T-cell (primary cell): ENCODE measurements around the gene UGT2B11. TPM values are rescaled to one million over a fixed set of nuclear protein-coding genes. Genes with fewer than 3 reads are reported as not detected.
"Not testable (repeated sequence)": the region's sequence is repeated elsewhere in the genome, so short reads cannot be mapped to it uniquely, and the experiment has no call there.

Experiments
- ATAC-seq, 4 experiments: fragments of 200-7000 bp in 3 of 4; fragments of 150-1000 bp in 1 of 4; cut with Tn5 transposase; replicated peaks in 1 of 4; 1 replicate in 3 of 4; 2 replicates in 1 of 4; pipeline ENCODE4 v1.10.0; 2021; ENCODE audit warnings: moderate library complexity in 3 of 4, mild to moderate bottlenecking in 2 of 4, moderate number of reproducible peaks in 1 of 4
- CTCF ChIA-PET, 2 donors: fragments of 300-600 bp; sonication (Branson Sonifier 250); formaldehyde crosslinking; loops; one replicate each; lab custom pipeline; 2022; ENCODE audit warnings: antibody characterized with exemption in 2 of 2; lab: Charles Lee
- POLR2A ChIA-PET, 2 donors: fragments of 300-600 bp; sonication (Branson Sonifier 250); formaldehyde crosslinking; loops; one replicate each; lab custom pipeline; 2022; ENCODE audit warnings: antibody characterized with exemption in 2 of 2; lab: Charles Lee
- DNase-seq, 35 experiments: peaks; one replicate each; pipeline versions ENCODE4 v3.0.0 to v3.0.0-alpha.2; 2013 to 2023
- H3K27ac ChIP-seq: one replicate; pipeline ENCODE4 v1.5.1; 2013; ENCODE audit warnings: low read length
- H3K27me3 ChIP-seq, 2 experiments: replicated peaks in 1 of 2; 1 replicate in 1 of 2; 2 replicates in 1 of 2; pipeline versions ENCODE4 v1.6.1 to v1.7.0; 2013; ENCODE audit warnings: low read length in 1 of 2, mixed read lengths in 1 of 2; ENCODE audit not compliant: control insufficient read depth in 2 of 2, insufficient read depth in 2 of 2; ENCODE audit errors: extremely low read depth in 1 of 2
- H3K36me3 ChIP-seq, 2 donors: 1 replicate in 1 of 2; 2 replicates in 1 of 2; pipeline versions ENCODE4 v1.6.1 to v1.7.0; 2013; ENCODE audit warnings: low read length in 1 of 2; ENCODE audit not compliant: control insufficient read depth in 2 of 2, insufficient read depth in 1 of 2; ENCODE audit errors: extremely low read depth in 1 of 2
- H3K4me1 ChIP-seq, 2 experiments: 1 replicate in 1 of 2; 2 replicates in 1 of 2; pipeline versions ENCODE4 v1.6.1 to v1.7.0; 2013; ENCODE audit warnings: low read length in 2 of 2, mixed read lengths in 1 of 2; ENCODE audit not compliant: insufficient read depth in 2 of 2, control insufficient read depth in 1 of 2; ENCODE audit errors: extremely low read depth in 1 of 2
- H3K4me3 ChIP-seq, 2 donors: 1 replicate in 1 of 2; 2 replicates in 1 of 2; pipeline versions ENCODE4 v1.5.1 to v1.7.0; 2013; ENCODE audit warnings: mild to moderate bottlenecking in 2 of 2, low read length in 1 of 2, moderate library complexity in 1 of 2; ENCODE audit not compliant: control insufficient read depth in 1 of 2; ENCODE audit errors: extremely low read depth in 1 of 2
- H3K9me3 ChIP-seq: 2 replicates; pipeline ENCODE4 v1.7.0; 2013
- H3K27ac Mint-ChIP-seq, 2 donors: one replicate each; pipeline ENCODE4 v1.8.0; 2020 to 2021; ENCODE audit warnings: mild to moderate bottlenecking in 2 of 2, mixed read lengths in 2 of 2
- H3K27me3 Mint-ChIP-seq, 2 donors: one replicate each; pipeline ENCODE4 v1.8.0; 2021 to 2022; ENCODE audit warnings: mixed read lengths in 2 of 2
- H3K36me3 Mint-ChIP-seq: one replicate; pipeline ENCODE4 v1.8.0; 2021; ENCODE audit warnings: mixed read lengths
- H3K4me1 Mint-ChIP-seq, 3 donors: one replicate each; pipeline ENCODE4 v1.8.0; 2020 to 2022; ENCODE audit warnings: mixed read lengths in 3 of 3, mild to moderate bottlenecking in 1 of 3
- H3K4me3 Mint-ChIP-seq, 3 donors: one replicate each; pipeline ENCODE4 v1.8.0; 2020 to 2022; ENCODE audit warnings: mild to moderate bottlenecking in 3 of 3, mixed read lengths in 3 of 3, moderate library complexity in 3 of 3
- H3K9me3 Mint-ChIP-seq, 3 donors: one replicate each; pipeline ENCODE4 v1.8.0; 2020 to 2022; ENCODE audit warnings: mixed read lengths in 3 of 3
- WGBS: methylation state at CpG from one replicate; pipeline ENCODE4 v1.1.5; 2013; ENCODE audit warnings: missing lambda C conversion rate; ENCODE audit not compliant: insufficient coverage; 5-methylcytosine and 5-hydroxymethylcytosine counted together
- total RNA-seq, 35 experiments: library from RNA in 6 of 35; stranded (reverse) in 6 of 35; fragments of 120-200 nt in 1 of 35; gene quantifications; one replicate each; pipeline versions ENCODE4 v1.2.1 to v1.2.4 and lab custom pipeline; 2013 to 2026

Gene UGT2B11
- total RNA-seq, 5 donors from 2014 or later (not counting 1 experiment from before 2014, with no cell fraction given), result not detected

DNA sequence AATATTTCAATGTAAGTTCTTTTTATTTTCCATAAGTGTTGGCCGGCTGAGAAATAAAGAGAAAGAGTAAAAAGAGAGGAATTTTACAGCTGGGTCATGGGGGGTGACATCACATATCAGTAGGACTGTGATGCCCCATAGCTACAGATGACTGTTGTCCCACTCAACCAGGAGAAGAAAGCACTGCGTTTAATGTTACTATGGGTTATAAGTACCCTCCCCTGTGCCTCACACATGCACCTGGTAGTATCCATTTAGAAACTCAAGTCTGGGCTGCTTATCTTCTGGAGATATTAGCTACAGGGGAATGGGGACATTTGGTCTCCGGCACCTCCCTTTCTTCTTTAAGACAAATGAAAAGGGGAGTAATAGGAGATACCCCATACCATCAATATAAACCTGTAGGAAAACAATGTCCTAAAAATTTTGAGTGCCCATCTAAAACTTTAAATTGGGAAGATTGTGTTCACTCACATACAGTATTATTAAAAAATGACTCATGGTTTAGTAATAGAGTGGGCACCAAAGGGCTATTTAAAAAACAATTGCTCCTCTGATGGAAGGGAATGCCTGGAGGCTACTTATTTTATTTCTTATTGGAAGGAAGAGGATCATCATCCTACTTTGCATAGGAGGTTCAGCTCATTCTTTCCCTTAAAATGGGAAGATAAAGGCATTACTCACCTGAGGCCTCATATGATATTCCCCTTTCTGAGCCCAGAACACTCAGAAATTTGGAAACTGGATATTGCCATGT is 18.2 kb downstream of the UGT2B11 start:
- Mint-ChIP-seq H3K4me1 (no peaks in the 10 kb centered on the region), H3K27ac (no peak overlapping the region), H3K27me3 (no peaks in the 10 kb centered on the region), H3K36me3 (no peaks in the 10 kb centered on the region), H3K9me3 (peaks cover 6 to 12% (median 9%) of the 10 kb centered on the region in 3 donors), H3K4me3 (no peak overlapping the region)
- H3K36me3 ChIP-seq, result no peaks in the 10 kb centered on the region
- no peaks in the 10 kb centered on the region for H3K9me3 ChIP-seq
- ChIA-PET CTCF (no interaction called here), POLR2A (no interaction called here)
- H3K27ac ChIP-seq, result no peak overlapping the region
- H3K4me1 ChIP-seq, result no peaks in the 10 kb centered on the region
- WGBS, result no CpG with 5 or more reads among the region's 3 CpGs
- ATAC-seq (no peak), DNase-seq (no peak)
- no peaks in the 10 kb centered on the region for H3K27me3 ChIP-seq
- no peak overlapping the region for H3K4me3 ChIP-seq

DNA sequence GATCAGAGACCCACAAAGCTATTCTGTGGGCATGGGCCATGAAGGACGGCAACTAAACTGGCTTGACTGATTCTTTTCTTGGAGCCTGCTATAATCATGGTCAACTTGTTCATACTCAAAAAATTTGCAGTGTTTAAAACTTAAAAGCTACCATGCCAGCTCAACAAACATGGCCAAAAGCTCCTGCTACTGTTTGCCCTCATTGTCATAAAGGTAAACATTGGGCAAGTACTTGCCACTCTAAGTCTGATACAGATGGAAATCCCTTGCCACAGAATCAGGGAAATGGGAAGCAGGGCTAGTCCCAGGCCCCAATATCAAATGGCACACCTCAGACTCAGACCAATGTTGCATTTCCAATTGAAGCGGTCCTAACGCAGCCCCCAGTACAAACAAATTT is 20.4 kb downstream of the UGT2B11 start:
- CTCF ChIA-PET, result no interaction called here
- no peak overlapping the region for H3K27ac Mint-ChIP-seq
- POLR2A ChIA-PET, result no interaction called here
- Histone ChIP-seq H3K36me3 (no peaks in the 10 kb centered on the region), H3K4me1 (no peaks in the 10 kb centered on the region), H3K27ac (no peak overlapping the region), H3K27me3 (no peaks in the 10 kb centered on the region), H3K4me3 (no peak overlapping the region), H3K9me3 (no peaks in the 10 kb centered on the region)
- no peak for DNase-seq
- WGBS, result 71% methylated on average over 1 of the region's 3 CpGs
- H3K4me3 Mint-ChIP-seq, result no peak overlapping the region
- no peaks in the 10 kb centered on the region for H3K4me1 Mint-ChIP-seq
- peaks cover 5 to 12% (median 7%) of the 10 kb centered on the region in 3 donors for H3K9me3 Mint-ChIP-seq
- no peak for ATAC-seq
- H3K36me3 Mint-ChIP-seq, result no peaks in the 10 kb centered on the region
- no peaks in the 10 kb centered on the region for H3K27me3 Mint-ChIP-seq

DNA sequence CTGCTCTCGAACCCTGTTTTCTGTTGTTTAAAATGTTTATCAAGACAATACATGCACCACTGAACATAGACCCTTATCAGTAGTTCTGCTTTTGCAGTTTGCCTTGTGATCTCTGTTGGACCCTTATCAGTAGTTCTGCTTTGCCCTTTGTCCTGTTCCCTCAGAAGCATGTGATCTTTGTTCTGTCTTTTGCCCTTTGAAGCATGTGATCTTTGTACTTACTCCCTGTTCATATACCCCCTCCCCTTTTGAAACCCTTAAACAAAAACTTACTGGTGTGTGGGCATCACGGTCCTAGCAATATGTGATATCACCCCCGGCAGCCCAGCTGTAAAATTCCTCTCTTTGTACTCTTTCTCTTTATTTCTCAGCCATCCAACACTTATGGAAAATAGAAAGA is 22.6 kb downstream of the UGT2B11 start:
- H3K27me3 Mint-ChIP-seq, H3K27ac ChIP-seq, H3K4me3 ChIP-seq, DNase-seq, H3K9me3 ChIP-seq, POLR2A ChIA-PET, H3K4me3 Mint-ChIP-seq, H3K36me3 Mint-ChIP-seq, CTCF ChIA-PET, H3K27me3 ChIP-seq, H3K27ac Mint-ChIP-seq, ATAC-seq, H3K36me3 ChIP-seq, H3K4me1 ChIP-seq, H3K4me1 Mint-ChIP-seq: not testable (repeated sequence)
- peaks cover 3 to 12% (median 3%) of the 10 kb centered on the region in 3 donors for H3K9me3 Mint-ChIP-seq
- WGBS, result no CpG with 5 or more reads among the region's 3 CpGs

DNA sequence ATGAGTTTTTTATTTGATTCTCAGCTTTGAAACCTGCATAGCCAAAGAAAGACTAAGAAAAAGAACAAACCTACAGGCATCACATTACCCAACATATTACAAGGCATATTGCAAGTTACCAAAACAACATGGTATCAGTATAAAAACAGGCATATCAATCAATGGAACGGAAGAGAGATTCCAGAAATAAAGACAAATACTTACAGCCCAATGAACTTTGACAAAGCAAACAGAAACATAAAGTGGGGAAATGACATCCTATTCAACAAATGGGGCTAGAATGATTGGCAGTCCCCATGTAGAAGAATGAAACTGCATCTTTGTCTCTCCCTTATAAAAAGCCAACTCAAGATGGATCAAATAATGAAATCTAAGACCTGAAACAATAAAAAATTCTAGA is 23.9 kb downstream of the UGT2B11 start:
- H3K36me3 ChIP-seq, ATAC-seq, H3K4me3 ChIP-seq, H3K27ac ChIP-seq, H3K36me3 Mint-ChIP-seq, DNase-seq, H3K4me1 ChIP-seq, CTCF ChIA-PET, H3K27me3 Mint-ChIP-seq, H3K27ac Mint-ChIP-seq, H3K27me3 ChIP-seq, H3K9me3 ChIP-seq, H3K4me1 Mint-ChIP-seq, H3K4me3 Mint-ChIP-seq: not testable (repeated sequence)
- POLR2A ChIA-PET, result interaction anchor here in 1 of 2 donors (0.7 kb wide), 1 partner anchor 1447 kb away, joined by 3 read pairs; no protein-coding TSS in a partner anchor
- WGBS, result no CpG with 5 or more reads among the region's 1 CpG
- peaks cover 3 to 11% (median 9%) of the 10 kb centered on the region in 3 donors for H3K9me3 Mint-ChIP-seq

DNA sequence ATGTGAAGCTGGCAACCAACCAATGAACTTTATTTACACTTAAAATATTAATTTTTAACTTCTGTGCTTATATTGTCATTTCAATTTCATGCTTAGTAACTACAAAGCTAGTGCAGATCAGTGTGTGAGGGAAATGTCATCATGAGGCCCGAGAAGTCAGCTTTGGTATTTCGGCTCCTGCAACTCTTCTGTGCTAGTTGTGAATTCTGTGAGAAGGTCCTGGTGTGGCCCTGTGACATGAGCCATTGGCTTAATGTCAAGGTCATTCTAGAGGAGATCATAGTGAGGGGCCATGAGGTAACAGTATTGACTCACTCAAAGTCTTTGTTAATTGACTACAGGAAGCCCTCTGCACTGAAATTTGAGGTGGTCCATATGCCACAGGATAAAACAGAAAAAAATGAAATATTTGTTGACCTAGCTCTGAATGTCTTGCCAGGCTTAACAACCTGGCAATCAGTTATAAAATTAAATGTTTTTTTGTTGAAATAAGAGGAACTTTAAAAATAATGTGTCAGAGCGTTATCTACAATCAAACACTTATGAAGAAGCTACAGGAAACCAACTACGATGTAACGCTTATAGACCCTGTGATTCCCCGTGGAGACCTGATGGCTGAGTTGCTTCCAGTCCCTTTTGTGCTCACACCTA is 32.9 kb downstream of the UGT2B11 start:
- 67% methylated on average over 1 of the region's 6 CpGs for WGBS
- H3K4me3 ChIP-seq, CTCF ChIA-PET, H3K4me1 Mint-ChIP-seq, H3K4me3 Mint-ChIP-seq, H3K27ac ChIP-seq, H3K9me3 Mint-ChIP-seq, ATAC-seq, H3K27ac Mint-ChIP-seq, H3K4me1 ChIP-seq, POLR2A ChIA-PET, H3K27me3 Mint-ChIP-seq, H3K36me3 Mint-ChIP-seq, H3K27me3 ChIP-seq, H3K36me3 ChIP-seq, DNase-seq, H3K9me3 ChIP-seq: not testable (repeated sequence)

DNA sequence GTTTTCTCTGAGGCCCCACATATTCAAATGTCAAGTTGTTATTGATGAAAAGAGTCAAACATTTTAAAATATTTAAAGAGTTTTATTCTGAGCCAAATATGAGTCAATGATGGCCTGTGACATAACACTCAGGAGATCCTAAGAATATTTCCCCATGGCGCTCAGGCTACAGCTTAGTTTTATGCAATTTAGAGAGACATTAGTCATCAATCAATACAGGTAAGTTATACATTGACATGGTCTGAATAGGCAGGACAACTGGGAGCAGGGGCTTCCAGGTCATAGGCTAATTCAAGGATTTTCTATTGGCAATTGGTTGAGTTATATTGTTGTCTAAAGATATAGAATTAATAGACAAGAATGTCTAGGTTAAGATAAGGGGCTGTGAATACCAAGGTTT is 34.7 kb downstream of the UGT2B11 start:
- no CpG with 5 or more reads among the region's 1 CpG for WGBS

More for the DNA sequence above, 34.7 kb downstream of the UGT2B11 start:
- H3K27me3 ChIP-seq, H3K4me3 ChIP-seq, H3K4me1 ChIP-seq, H3K27ac Mint-ChIP-seq, CTCF ChIA-PET, H3K27me3 Mint-ChIP-seq, H3K4me1 Mint-ChIP-seq, H3K4me3 Mint-ChIP-seq, H3K36me3 Mint-ChIP-seq, H3K9me3 Mint-ChIP-seq, ATAC-seq, H3K27ac ChIP-seq, POLR2A ChIA-PET, H3K9me3 ChIP-seq, DNase-seq, H3K36me3 ChIP-seq: not testable (repeated sequence)
